ENCODE data around the gene PTPRO.
A peak's percentile ranks its signal among the peaks of the same experiment; 100 is the strongest.
"Not testable (repeated sequence)": the region's sequence is repeated elsewhere in the genome, so short reads cannot be mapped to it uniquely, and the experiment has no call there.

The PTPRO gene

DNA sequence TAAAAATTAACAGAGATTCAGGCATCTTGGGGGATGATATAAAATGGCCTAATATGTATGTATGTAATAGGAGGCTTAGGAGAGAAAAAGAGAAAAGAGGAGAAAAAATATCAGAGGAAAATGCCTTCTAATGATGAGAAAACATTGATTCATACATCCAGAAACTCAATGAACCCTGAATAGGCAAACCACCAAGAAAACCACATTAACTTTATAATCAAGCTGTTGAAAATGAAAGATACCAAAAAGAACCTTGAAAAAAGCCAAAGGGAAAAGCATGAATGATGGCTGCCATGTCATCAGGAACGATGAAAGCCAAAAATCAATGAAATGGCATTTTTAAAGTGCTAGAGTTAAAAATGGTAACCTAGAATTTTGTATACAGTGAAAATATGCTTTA is 286.6 kb downstream of the PTPRO start:
- DNase-seq, result no peak

DNA sequence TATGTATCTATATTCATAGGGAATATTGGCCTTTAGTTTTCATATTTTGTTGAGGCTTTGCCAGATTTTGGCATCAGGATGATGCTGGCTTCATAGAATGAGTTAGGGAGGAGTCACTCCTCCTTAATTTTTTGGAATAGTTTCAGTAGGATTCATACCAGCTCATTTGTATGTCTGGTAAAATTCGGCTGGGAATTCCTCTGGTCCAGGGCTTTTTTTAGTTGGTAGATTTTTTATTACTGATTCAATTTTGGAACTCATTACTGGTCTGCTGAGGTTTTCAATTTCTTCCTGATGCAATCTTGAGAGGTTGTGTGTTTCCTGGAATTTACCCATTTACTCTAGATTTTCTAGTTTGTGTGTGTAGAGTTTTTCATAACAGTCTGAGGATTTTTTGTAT is 291.7 kb downstream of the PTPRO start:
- no peak for DNase-seq

GRCh38 chr12:15616495-15616894 is 294.2 kb downstream of the PTPRO start:
- DNase-seq, result not testable (repeated sequence)

DNA sequence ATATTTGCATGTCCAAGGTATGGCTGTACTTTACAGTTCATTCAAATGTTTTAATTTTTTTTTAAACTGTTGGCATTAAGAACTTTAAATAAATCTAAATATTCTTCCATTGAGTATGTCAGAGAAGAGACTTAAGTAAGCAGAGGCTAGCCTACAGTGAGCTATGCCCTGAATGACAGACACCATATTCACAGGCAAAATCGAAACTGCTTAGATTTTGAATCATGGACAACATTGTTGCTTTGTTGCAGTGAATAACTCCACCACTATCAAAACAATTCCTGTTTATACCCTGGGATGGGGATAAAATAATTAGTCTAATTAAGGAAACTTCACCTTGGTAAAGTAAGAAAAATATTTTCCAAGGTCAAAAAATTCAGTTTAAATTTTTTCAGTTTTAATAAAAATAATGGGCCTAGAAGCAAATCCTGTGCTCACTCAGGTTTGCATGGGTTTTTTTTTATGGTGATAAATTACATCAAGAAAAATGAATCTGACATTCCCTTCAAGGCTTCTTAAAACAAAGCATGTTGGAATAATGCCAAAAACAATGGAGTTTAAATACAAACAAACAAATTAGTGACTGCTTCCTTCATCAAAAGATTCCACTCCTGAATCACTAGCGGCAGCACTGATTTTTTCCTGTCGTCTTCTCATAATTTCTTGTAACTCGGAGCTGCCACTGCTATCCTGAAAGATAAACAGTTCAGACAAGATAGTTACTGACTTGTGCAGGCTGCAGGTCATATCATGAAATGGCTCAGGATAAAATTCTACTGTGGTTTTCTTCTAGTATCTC is 298.6 kb downstream of the PTPRO start:
- no peak for DNase-seq

GRCh38 chr12:15625075-15625474 is 302.8 kb downstream of the PTPRO start:
- DNase-seq, result no peak

GRCh38 chr12:15627995-15628945 is 306.0 kb downstream of the PTPRO start:
- DNase-seq, result peak; percentile 9

DNA sequence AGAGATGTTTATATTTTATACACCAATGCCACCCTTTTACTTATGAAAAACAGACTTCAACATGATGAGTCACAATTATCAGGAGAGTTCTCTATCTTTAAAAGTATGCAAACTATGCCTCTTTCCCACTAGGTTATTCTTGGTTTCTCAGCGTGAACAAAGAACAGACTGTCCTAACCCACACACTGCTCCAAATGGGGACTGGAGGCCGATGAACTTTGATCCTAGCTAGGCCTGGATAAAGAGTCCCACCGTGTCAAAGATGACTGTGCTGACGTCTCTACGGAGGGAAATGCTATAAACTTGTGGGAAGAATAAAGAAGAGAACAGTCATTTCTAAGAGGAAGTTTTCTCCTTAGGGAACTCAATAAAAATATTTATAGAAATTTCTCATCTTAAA is 306.8 kb downstream of the PTPRO start:
- DNase-seq, result peak; percentile 17

DNA sequence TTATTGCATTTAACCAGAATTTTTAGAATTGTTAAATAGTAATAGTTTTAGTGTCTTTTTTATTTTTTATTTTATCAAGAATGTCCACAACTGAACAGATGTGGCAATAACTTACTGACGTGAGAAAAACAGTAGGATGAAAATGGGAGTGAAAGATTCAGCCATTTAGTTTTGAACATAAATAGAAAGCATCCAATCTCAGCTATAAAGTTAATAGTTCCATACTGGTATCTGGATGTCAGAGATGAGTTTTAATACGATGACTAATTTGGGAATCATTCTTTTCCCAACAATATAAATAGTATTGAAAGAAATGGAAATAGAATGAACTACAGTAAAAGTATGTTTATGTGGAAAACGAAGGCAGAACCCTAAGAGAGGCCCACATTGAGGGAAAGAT is 307.5 kb downstream of the PTPRO start:
- DNase-seq, result no peak

- no peak for DNase-seq
Observed at GRCh38 chr12:15631007-15631715, 308.9 kb downstream of the PTPRO start.

GRCh38 chr12:15632708-15633107 is 310.4 kb downstream of the PTPRO start:
- no peak for DNase-seq

- DNase-seq, result no peak
Observed at GRCh38 chr12:15633201-15633600, 310.9 kb downstream of the PTPRO start.

GRCh38 chr12:15634010-15634683 is 311.8 kb downstream of the PTPRO start:
- DNase-seq, result no peak

DNA sequence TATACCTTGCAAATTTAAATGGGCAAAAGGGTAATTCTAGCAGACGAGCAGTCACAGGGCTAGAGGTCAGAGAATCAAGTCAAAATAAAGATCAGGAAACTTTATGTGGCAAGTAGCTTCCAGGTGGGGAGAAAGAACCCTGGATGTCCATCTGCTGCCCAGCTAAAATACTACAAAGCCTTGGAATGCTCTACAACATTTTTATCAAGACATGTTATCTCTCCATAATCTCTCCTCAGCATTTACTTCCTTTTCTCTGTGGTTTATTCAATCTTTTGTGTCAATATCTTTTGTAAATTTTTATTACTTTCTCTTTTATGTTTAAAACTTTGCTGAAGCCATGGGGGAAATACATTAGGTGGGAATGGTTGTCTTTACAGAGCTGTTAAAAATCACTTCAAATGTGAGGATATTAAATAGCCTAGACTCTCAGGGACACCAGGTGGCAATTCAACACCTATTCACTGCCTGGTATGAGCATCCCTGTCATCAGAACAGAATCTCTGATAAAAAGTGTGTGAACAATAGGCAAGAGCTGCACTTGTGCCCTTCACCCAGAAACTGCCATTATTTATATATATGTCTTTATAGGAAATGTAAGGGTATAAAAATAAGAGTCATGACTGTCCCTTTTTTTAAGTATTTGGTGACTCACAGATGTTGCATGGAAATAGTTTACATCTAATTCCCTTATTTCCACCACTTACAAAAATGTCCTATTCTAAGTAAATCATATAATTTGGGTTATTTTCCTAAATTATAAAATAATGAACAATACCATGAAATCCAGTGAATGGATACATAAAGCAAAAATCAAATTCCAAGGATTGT is 314.0 kb downstream of the PTPRO start:
- no peak for DNase-seq

GRCh38 chr12:15638231-15638630 is 315.9 kb downstream of the PTPRO start:
- DNase-seq, result no peak

DNA sequence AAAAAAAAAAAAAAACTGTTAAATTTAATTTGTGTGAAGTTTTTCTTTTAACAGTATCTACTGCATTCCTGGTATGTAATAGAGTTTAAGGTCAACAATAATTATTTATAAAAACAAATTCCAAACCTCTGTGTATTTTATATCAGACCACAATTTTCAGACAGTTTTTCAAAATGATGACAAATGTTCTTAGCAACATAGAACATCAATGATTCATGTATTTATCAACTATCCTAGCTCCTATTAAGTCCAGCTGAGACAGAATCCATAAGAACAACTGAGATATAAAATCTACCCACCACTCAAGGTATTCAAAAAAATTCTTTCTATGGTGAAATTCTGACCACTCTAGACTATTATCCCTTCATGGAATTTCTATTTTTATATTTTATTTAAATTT is 322.4 kb downstream of the PTPRO start:
- DNase-seq, result no peak

DNA sequence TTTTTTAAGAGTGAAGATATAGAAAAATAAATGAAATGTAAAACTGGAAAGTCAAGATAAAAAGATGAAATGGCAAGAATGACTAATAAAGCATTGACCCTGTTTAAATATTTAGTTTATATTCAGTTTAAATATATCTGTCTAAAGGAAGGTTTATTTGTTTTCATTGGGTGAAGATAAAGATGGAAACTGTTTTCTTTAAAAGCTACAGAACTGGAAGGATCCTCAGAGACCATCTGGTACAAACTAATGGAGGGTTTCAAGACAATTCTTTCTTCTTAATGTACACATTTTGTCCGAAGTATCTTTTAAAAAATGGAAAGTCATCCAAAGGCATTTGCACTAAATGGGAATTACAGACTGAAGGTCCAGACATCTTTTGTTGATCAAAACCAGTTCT is 324.3 kb downstream of the PTPRO start:
- no peak for DNase-seq

Data from midbrain (tissue), 1 donor.